Astrocyte of the spinal cord (primary cell): Measurements from ENCODE around the gene PCDHGB6.
A peak's percentile ranks its signal among the peaks of the same experiment; 100 is the strongest.
"Not testable (repeated sequence)": the region's sequence is repeated elsewhere in the genome, so short reads cannot be mapped to it uniquely, and the experiment has no call there.

Experiments used
- DNase-seq: peaks from one replicate; pipeline ENCODE4 v3.0.0; 2011; ENCODE audit warnings: low read depth, low spot score
- H3K4me3 ChIP-seq: 2 replicates; pipeline ENCODE4 v1.5.1; 2011; ENCODE audit warnings: low read depth, mild to moderate bottlenecking, low read length, moderate library complexity
- in situ Hi-C: cut with HindIII; loops from 2 replicates; pipeline ENCODE4 v1.10.0; 2017; ENCODE audit warnings: low sequenced_read_pairs
- TF ChIP-seq, protein P1 (sequence below): IDR thresholded peaks from 2 replicates; pipeline ENCODE4 v1.5.1; 2012; ENCODE audit warnings: low read depth, mild to moderate bottlenecking, low read length, inconsistent platforms

PCDHGB6 gene

DNA sequence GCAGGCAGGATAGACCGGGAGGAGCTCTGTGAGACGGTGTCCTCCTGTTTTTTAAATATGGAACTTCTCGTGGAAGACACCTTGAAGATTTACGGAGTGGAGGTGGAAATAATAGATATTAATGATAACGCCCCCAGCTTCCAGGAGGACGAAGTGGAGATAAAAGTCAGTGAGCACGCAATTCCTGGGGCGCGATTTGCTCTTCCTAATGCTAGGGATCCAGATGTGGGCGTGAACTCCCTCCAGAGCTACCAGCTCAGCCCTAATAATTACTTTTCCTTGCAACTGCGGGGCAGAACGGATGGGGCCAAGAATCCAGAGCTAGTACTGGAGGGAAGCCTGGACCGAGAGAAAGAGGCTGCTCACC is 13.7 kb downstream of the PCDHGB6 start:
- in situ Hi-C loops: no loop called here
- TF ChIP-seq, protein P1, sequence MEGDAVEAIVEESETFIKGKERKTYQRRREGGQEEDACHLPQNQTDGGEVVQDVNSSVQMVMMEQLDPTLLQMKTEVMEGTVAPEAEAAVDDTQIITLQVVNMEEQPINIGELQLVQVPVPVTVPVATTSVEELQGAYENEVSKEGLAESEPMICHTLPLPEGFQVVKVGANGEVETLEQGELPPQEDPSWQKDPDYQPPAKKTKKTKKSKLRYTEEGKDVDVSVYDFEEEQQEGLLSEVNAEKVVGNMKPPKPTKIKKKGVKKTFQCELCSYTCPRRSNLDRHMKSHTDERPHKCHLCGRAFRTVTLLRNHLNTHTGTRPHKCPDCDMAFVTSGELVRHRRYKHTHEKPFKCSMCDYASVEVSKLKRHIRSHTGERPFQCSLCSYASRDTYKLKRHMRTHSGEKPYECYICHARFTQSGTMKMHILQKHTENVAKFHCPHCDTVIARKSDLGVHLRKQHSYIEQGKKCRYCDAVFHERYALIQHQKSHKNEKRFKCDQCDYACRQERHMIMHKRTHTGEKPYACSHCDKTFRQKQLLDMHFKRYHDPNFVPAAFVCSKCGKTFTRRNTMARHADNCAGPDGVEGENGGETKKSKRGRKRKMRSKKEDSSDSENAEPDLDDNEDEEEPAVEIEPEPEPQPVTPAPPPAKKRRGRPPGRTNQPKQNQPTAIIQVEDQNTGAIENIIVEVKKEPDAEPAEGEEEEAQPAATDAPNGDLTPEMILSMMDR: no peak
- no peak for DNase-seq
- H3K4me3 ChIP-seq: peak overlapping the region; percentile 52

GRCh38 chr5:141422742-141423291 is 15.0 kb downstream of the PCDHGB6 start:
- TF ChIP-seq, protein P1: no peak
- DNase-seq: no peak
- H3K4me3 ChIP-seq: no peak overlapping the region
- in situ Hi-C loops: no loop called here

GRCh38 chr5:141427783-141428426 is 20.1 kb downstream of the PCDHGB6 start:
- in situ Hi-C loops: no loop called here
- TF ChIP-seq, protein P1: no peak
- DNase-seq: no peak
- H3K4me3 ChIP-seq: no peak overlapping the region

- in situ Hi-C loops: no loop called here
- peak; percentile 91 for DNase-seq
- TF ChIP-seq, protein P1: peak; percentile 63
- peak within 1 kb of the TSS; percentile 37 for H3K4me3 ChIP-seq
Measured at GRCh38 chr5:141430332-141431113, 22.7 kb downstream of the PCDHGB6 start, which contains the start of gene PCDHGA12. PCDHGA12 (plus strand) TSS chr5:141430507; CDS start chr5:141430760, 253 bp downstream.

GRCh38 chr5:141431286-141431685 is 23.5 kb downstream of the PCDHGB6 start:
- TF ChIP-seq, protein P1: no peak
- DNase-seq: peak; percentile 27
- H3K4me3 ChIP-seq: peak overlapping the region; percentile 37
- in situ Hi-C loops: no loop called here

GRCh38 chr5:141432308-141432707 is 24.5 kb downstream of the PCDHGB6 start:
- DNase-seq, H3K4me3 ChIP-seq, in situ Hi-C loops: not testable (repeated sequence)

- DNase-seq, H3K4me3 ChIP-seq, in situ Hi-C loops: not testable (repeated sequence)
Measured at GRCh38 chr5:141432726-141433125, 24.9 kb downstream of the PCDHGB6 start.
